ENCODE measurements around the gene HLA-DQA1. TPM values are rescaled to one million over a fixed set of nuclear protein-coding genes. Genes with fewer than 3 reads are reported as not detected.
"Not testable (repeated sequence)": the region's sequence is repeated elsewhere in the genome, so short reads cannot be mapped to it uniquely, and the experiment has no call there.

Gene HLA-DQA1
- total and polyA plus RNA-seq, 3 experiments from 2014 or later: 3.2 to 22.2 (median 20.3) TPM

DNA sequence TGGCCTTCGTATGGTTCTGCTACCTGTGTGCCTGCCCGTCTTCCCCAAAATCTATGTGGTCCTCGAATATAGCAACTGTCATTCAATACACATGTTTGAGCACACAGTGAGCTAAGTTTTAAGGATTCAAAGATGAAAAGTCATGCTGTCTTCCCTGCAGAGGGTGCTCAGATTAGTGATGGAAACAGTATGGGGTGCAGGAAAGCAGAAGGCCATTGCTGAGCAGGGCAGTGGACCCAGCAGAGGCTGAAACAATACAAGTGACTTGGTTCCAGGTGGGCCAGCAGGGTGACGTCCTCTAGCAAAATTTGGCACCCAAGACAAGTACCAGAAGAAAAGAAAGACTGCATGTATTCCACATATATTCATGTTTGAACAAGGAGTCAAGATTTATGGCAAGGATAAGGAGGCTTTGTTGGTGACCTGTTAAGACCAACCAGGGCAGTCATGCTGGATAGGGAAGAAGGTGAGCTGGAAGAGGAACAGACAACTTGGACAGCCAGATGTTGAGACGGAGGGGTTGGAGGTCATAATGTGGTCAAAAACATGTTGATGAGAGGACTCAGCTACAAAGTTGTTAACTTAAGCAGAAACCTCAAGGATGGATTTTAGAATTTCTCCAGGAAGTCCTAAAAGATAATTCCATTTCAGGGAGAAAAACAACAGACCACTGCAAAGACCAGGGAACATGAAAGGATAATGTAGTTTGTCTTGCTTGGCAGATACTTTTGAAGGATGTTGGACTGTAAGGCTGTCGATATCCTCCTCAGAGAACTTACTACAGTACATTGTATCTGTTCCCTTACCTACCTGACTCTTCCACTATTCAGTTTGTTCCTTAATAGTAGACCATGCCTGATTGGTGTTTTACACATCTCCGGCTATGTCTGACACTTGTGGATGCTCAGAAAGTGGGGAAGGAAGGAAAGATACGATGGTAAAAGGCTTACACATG, 2.5 kb downstream of the HLA-DQA1 start:
- Mint-ChIP-seq H3K4me3 (peak overlapping the region in 6 of 7 donors; percentile 5 to 80 (median 56)), H3K9me3 (no peaks in the 10 kb centered on the region), H3K4me1 (peaks cover 13 to 59% (median 50%) of the 10 kb centered on the region in 3 donors), H3K27me3 (peaks cover 2 to 6% of the 10 kb centered on the region in 2 donors), H3K36me3 (no peaks in the 10 kb centered on the region), H3K27ac (peak overlapping the region in 5 of 8 donors; percentile 37 to 91 (median 67))
- POLR2A ChIA-PET: no interaction called here
- no peaks in the 10 kb centered on the region for H3K36me3 ChIP-seq (ENCODE audit: insufficient read depth, low read length)
- H3K27ac ChIP-seq (ENCODE audit: low read depth, low read length): no peak overlapping the region
- no peaks in the 10 kb centered on the region for H3K27me3 ChIP-seq (ENCODE audit: insufficient read depth, low read length, poor library complexity, severe bottlenecking)
- peaks cover 6% of the 10 kb centered on the region for H3K4me1 ChIP-seq (ENCODE audit: insufficient read depth, low read length)
- H3K9me3 ChIP-seq (ENCODE audit: low read length): no peaks in the 10 kb centered on the region
- no peak overlapping the region for H3K4me3 ChIP-seq (ENCODE audit: low read length)
- no peak for DNase-seq
- CTCF ChIA-PET: no interaction called here

- Histone ChIP-seq H3K36me3 (ENCODE audit: insufficient read depth, low read length) (no peaks in the 10 kb centered on the region), H3K27ac (ENCODE audit: low read depth, low read length) (no peak overlapping the region), H3K4me3 (ENCODE audit: low read length) (no peak overlapping the region), H3K9me3 (ENCODE audit: low read length) (no peaks in the 10 kb centered on the region), H3K4me1 (ENCODE audit: insufficient read depth, low read length) (peaks cover 6% of the 10 kb centered on the region), H3K27me3 (ENCODE audit: insufficient read depth, low read length, poor library complexity, severe bottlenecking) (no peaks in the 10 kb centered on the region)
- Mint-ChIP-seq H3K4me3 (peak overlapping the region in 1 of 7 donors; percentile 3), H3K27me3 (peaks cover 0 to 4% of the 10 kb centered on the region in 2 donors), H3K9me3 (no peaks in the 10 kb centered on the region), H3K36me3 (peaks cover 0 to 5% (median 0%) of the 10 kb centered on the region in 3 donors), H3K4me1 (peaks cover 13 to 59% (median 48%) of the 10 kb centered on the region in 3 donors), H3K27ac (peak overlapping the region in 3 of 8 donors; percentile 4 to 82 (median 80))
- ChIA-PET POLR2A (no interaction called here), CTCF (no interaction called here)
- no peak for DNase-seq
Observed at GRCh38 chr6:32641122-32641521, 3.9 kb downstream of the HLA-DQA1 start.

- H3K27ac ChIP-seq (ENCODE audit: low read depth, low read length); DNase-seq; H3K27me3 Mint-ChIP-seq; H3K9me3 ChIP-seq (ENCODE audit: low read length); CTCF ChIA-PET; H3K4me1 ChIP-seq (ENCODE audit: insufficient read depth, low read length); H3K27me3 ChIP-seq (ENCODE audit: insufficient read depth, low read length, poor library complexity, severe bottlenecking); H3K36me3 Mint-ChIP-seq; H3K4me3 ChIP-seq (ENCODE audit: low read length); H3K36me3 ChIP-seq (ENCODE audit: insufficient read depth, low read length); H3K9me3 Mint-ChIP-seq; POLR2A ChIA-PET: not testable (repeated sequence)
- peaks cover 13 to 56% (median 46%) of the 10 kb centered on the region in 3 donors for H3K4me1 Mint-ChIP-seq
- H3K27ac Mint-ChIP-seq: peak overlapping the region in 6 of 8 donors; percentile 9 to 85 (median 47)
- H3K4me3 Mint-ChIP-seq: peak overlapping the region in 4 of 7 donors; percentile 10 to 26 (median 15)
Observed at GRCh38 chr6:32641785-32642719, 4.8 kb downstream of the HLA-DQA1 start.

DNA sequence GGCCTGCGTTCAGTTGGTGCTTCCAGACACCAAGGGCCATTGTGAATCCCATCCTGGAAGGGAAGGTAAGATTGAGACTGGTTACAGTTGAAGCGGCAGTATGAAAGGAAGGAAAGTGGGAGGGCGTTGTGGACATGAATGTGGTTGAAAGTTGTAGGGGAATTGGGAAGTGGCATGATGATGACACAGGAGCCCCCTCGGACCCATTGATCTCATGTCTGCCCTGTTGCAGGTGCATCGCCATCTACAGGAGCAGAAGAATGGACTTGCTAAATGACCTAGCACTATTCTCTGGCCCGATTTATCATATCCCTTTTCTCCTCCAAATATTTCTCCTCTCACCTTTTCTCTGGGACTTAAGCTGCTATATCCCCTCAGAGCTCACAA, 5.5 kb downstream of the HLA-DQA1 start:
- no peak for DNase-seq
- peaks cover 6% of the 10 kb centered on the region for H3K4me1 ChIP-seq (ENCODE audit: insufficient read depth, low read length)
- Mint-ChIP-seq H3K4me3 (no peak overlapping the region), H3K36me3 (peaks cover 0 to 5% (median 0%) of the 10 kb centered on the region in 3 donors), H3K9me3 (no peaks in the 10 kb centered on the region), H3K4me1 (peaks cover 10 to 51% (median 40%) of the 10 kb centered on the region in 3 donors), H3K27ac (peak overlapping the region in 2 of 8 donors; percentile 29 to 42), H3K27me3 (peaks cover 0 to 4% of the 10 kb centered on the region in 2 donors)
- H3K4me3 ChIP-seq (ENCODE audit: low read length): no peak overlapping the region
- no peaks in the 10 kb centered on the region for H3K27me3 ChIP-seq (ENCODE audit: insufficient read depth, low read length, poor library complexity, severe bottlenecking)
- no peak overlapping the region for H3K27ac ChIP-seq (ENCODE audit: low read depth, low read length)
- H3K9me3 ChIP-seq (ENCODE audit: low read length): no peaks in the 10 kb centered on the region
- ChIA-PET CTCF (no interaction called here), POLR2A (no interaction called here)
- no peaks in the 10 kb centered on the region for H3K36me3 ChIP-seq (ENCODE audit: insufficient read depth, low read length)

DNA sequence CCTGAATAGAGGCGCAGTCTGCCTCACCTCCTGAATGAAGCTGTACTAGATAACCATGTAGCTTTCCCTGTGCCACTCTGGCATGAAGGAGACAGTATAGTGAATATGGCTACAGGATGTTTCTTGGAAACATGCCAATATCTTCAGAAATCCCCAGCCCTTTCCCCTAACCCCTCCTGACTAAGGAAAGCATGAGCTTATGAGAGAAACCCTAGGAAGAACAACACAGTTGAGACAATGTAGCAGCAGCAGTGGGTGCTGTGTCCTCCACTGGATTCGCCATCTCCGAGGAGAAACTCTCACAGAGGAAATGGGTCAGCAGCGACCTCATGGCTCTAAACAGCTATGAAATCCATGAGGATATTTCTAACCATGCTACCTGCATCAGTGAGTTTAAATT, 6.7 kb downstream of the HLA-DQA1 start:
- H3K36me3 Mint-ChIP-seq: peaks cover 0 to 5% (median 0%) of the 10 kb centered on the region in 3 donors
- H3K27me3 Mint-ChIP-seq: peaks cover 0 to 4% of the 10 kb centered on the region in 2 donors
- Histone ChIP-seq H3K4me1 (ENCODE audit: insufficient read depth, low read length) (peaks cover 6% of the 10 kb centered on the region), H3K9me3 (ENCODE audit: low read length) (no peaks in the 10 kb centered on the region), H3K27me3 (ENCODE audit: insufficient read depth, low read length, poor library complexity, severe bottlenecking) (no peaks in the 10 kb centered on the region), H3K4me3 (ENCODE audit: low read length) (no peak overlapping the region), H3K27ac (ENCODE audit: low read depth, low read length) (no peak overlapping the region), H3K36me3 (ENCODE audit: insufficient read depth, low read length) (no peaks in the 10 kb centered on the region)
- POLR2A ChIA-PET: no interaction called here
- no peak overlapping the region for H3K4me3 Mint-ChIP-seq
- no peaks in the 10 kb centered on the region for H3K9me3 Mint-ChIP-seq
- no peak for DNase-seq
- H3K4me1 Mint-ChIP-seq: peaks cover 10 to 45% (median 35%) of the 10 kb centered on the region in 3 donors
- CTCF ChIA-PET: no interaction called here
- H3K27ac Mint-ChIP-seq: no peak overlapping the region

- Mint-ChIP-seq H3K9me3 (no peaks in the 10 kb centered on the region), H3K27ac (peak overlapping the region in 1 of 8 donors; percentile 58), H3K4me1 (peaks cover 10 to 34% (median 25%) of the 10 kb centered on the region in 3 donors), H3K36me3 (peaks cover 0 to 5% (median 0%) of the 10 kb centered on the region in 3 donors), H3K27me3 (peaks cover 0 to 4% of the 10 kb centered on the region in 2 donors), H3K4me3 (no peak overlapping the region)
- peaks cover 6% of the 10 kb centered on the region for H3K4me1 ChIP-seq (ENCODE audit: insufficient read depth, low read length)
- H3K9me3 ChIP-seq (ENCODE audit: low read length): no peaks in the 10 kb centered on the region
- no peaks in the 10 kb centered on the region for H3K36me3 ChIP-seq (ENCODE audit: insufficient read depth, low read length)
- no peak overlapping the region for H3K4me3 ChIP-seq (ENCODE audit: low read length)
- POLR2A ChIA-PET: no interaction called here
- H3K27ac ChIP-seq (ENCODE audit: low read depth, low read length): no peak overlapping the region
- CTCF ChIA-PET: no interaction called here
- DNase-seq: no peak
- no peaks in the 10 kb centered on the region for H3K27me3 ChIP-seq (ENCODE audit: insufficient read depth, low read length, poor library complexity, severe bottlenecking)
Observed at GRCh38 chr6:32645047-32645703, 8.0 kb downstream of the HLA-DQA1 start.

DNA sequence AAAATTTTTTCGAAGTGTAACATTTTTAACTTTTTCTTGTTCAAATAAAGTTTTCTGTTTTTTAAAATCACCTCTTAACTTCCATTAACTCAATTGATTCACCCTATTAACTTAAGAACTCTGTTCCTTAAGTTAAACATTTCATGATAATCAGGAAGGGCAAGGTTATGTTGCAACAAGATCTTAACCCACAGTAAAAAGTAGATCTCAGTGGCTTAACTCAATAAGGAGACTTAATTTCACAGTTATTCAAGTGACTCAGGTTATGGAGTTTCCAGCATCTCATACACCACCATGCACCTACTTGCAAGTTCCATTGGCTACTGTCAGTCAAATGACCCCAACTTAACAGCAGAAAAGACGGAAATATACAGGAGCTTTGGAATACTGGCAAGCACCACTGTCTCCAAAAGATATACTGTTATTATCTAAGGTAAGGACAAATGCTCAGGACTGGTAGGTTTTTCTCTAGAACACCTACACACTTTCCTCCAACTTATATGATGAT, 18.1 kb downstream of the HLA-DQA1 start:
- peaks cover 0 to 5% (median 0%) of the 10 kb centered on the region in 5 donors for H3K9me3 Mint-ChIP-seq
- POLR2A ChIA-PET: no interaction called here

More for the DNA sequence above, 18.1 kb downstream of the HLA-DQA1 start:
- no peaks in the 10 kb centered on the region for H3K36me3 ChIP-seq (ENCODE audit: insufficient read depth, low read length)
- CTCF ChIA-PET: no interaction called here
- H3K27me3 ChIP-seq (ENCODE audit: insufficient read depth, low read length, poor library complexity, severe bottlenecking): no peaks in the 10 kb centered on the region
- Mint-ChIP-seq H3K36me3 (peaks cover 0 to 17% (median 12%) of the 10 kb centered on the region in 3 donors), H3K27ac (no peak overlapping the region), H3K4me3 (no peak overlapping the region), H3K4me1 (peaks cover 4 to 7% (median 4%) of the 10 kb centered on the region in 3 donors), H3K27me3 (peaks cover 0 to 1% of the 10 kb centered on the region in 2 donors)
- no peak overlapping the region for H3K27ac ChIP-seq (ENCODE audit: low read depth, low read length)
- H3K4me3 ChIP-seq (ENCODE audit: low read length): no peak overlapping the region
- H3K4me1 ChIP-seq (ENCODE audit: insufficient read depth, low read length): no peaks in the 10 kb centered on the region
- no peaks in the 10 kb centered on the region for H3K9me3 ChIP-seq (ENCODE audit: low read length)
- DNase-seq: no peak

Data from CD8-positive, alpha-beta memory T cell (primary cell).